GOT3 (cell line): ENCODE measurements around the gene DSCAM.
"Not testable (repeated sequence)": the region's sequence is repeated elsewhere in the genome, so short reads cannot be mapped to it uniquely, and the experiment has no call there.

Experiments used
- DNase-seq: peaks from one replicate; lab custom pipeline; 2025; ENCODE audit warnings: mixed read lengths; lab: John Stamatoyannopoulos, UW

Gene DSCAM

DNA sequence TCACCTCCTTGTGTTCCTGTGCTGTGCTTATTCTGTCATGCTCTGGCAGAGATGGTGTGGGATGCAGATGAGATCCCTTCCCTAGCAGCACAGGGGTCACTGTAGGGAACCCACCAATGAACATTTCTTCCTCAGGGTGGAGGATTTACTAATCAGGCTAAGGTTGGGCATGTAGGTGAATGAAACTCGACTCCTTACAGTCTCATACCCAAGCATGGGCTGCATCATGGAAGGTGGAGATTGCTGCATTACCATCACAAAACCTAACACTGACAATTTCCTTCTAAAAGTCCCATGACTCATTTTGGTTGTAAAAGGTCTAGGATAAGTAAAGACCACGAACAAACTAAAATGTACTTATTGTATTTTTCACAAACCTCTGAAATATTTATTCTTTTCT is 399.9 kb downstream of the DSCAM start:
- DNase-seq, result no peak

DNA sequence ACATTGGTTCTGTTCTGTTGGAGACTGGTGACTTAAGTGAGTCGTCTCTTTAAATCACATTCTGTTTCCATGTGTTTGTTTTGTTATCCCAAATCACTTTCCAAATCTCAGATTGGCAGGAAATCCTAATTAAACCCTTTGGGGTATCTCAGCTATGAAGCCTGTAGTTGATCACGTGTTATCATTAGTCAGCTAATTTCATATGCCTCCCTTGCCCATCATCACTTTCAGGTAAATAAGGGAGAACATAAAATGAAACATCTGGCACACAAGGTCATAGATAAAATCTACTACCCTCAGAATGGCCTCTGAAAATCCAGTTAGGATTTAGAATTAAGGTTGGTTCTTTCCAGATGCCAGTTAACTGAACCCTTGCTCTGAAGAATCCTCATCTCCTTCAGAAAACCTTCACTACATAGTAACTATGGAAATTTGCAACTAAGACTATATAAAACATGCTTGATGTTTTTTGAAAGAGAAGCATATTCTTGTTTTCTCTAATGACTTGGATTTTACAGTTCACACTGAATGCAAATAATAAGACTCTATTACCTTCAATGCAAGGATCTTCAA is 401.5 kb downstream of the DSCAM start:
- DNase-seq, result no peak

- not testable (repeated sequence) for DNase-seq
These were observed 407.4 kb downstream of the DSCAM start for GRCh38 chr21:40439581-40439980.

- no peak for DNase-seq
These were observed 408.3 kb downstream of the DSCAM start for GRCh38 chr21:40438616-40439015.

DNA sequence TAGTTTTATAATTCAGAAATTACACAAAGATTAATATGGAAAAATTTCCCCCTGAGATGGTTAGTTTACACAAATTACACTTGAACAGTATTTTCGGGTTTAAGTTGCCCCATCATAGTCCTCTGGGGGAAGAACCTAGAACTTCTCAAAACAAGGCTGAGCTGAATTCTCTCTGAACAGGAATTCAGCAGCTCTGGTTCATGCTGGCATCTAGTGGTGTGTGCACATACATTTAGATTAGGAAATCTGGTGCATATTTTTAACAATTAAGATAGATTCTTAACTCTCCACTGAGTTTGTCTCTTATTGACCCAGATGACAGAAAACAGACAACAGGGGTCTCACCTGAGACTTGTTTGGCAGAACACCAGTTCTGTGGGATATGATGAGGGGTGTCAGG is 410.7 kb downstream of the DSCAM start:
- DNase-seq, result no peak

GRCh38 chr21:40433538-40433937 is 413.4 kb downstream of the DSCAM start:
- no peak for DNase-seq

- no peak for DNase-seq
These were observed 421.0 kb downstream of the DSCAM start for GRCh38 chr21:40425981-40426380.

- no peak for DNase-seq
These were observed 423.9 kb downstream of the DSCAM start for GRCh38 chr21:40422896-40423635.

DNA sequence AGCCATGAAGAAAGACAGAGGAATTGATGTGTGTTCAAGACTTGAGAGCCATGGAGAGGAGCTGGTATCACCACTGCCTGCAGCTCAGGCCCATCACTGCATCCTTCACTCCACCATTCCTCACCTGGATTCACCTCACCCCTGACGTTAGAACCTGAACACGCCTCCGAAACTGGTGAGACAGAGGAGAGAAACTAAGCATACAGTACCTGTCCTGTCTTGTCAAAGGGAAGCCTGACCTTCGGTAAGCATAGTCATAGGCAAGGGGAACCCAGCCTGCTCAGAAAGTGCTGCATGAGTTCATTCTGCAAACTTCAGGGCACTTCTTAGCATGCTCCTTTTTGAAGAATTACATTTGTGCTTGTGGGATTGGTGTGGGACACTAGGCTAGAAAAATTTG is 425.8 kb downstream of the DSCAM start:
- DNase-seq, result no peak

DNA sequence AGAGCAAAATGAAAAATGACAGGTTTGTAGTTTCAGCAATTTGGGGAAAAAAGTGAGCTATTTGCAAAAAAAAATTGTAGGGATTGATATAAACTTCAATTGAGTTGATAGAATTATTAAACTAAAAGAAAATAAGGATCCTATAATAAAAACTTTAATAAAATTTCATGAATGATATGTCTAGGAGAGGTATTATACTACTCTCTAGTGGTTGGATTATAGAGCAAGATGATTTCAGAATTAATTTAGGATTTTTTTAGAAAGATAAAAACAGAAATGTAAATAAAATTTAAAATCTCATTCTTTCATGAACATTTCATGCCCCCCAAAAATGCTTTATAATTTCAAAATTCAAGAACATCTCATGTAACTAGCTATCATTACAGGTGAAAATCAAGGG is 430.4 kb downstream of the DSCAM start:
- no peak for DNase-seq

GRCh38 chr21:40408561-40408960 is 438.4 kb downstream of the DSCAM start:
- no peak for DNase-seq

DNA sequence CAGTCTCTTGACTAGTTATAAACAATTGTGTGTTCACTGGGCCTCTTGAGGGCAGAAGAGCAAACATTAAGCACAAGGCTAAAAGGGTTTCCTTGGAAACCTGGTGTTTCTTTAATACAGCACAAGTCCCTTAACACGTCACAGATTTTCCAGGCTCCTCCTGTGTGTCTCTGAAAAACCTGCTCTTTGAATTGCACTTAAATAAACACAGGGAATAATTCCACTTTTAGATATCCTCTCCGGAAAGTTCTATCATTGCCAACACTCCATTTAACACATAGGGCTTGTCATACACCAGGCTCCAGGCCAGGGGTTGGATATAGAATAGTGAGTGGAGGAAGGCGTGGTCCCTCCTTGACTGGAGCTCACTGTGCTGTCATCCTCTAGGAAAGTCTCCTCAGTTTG is 442.6 kb downstream of the DSCAM start:
- no peak for DNase-seq

DNA sequence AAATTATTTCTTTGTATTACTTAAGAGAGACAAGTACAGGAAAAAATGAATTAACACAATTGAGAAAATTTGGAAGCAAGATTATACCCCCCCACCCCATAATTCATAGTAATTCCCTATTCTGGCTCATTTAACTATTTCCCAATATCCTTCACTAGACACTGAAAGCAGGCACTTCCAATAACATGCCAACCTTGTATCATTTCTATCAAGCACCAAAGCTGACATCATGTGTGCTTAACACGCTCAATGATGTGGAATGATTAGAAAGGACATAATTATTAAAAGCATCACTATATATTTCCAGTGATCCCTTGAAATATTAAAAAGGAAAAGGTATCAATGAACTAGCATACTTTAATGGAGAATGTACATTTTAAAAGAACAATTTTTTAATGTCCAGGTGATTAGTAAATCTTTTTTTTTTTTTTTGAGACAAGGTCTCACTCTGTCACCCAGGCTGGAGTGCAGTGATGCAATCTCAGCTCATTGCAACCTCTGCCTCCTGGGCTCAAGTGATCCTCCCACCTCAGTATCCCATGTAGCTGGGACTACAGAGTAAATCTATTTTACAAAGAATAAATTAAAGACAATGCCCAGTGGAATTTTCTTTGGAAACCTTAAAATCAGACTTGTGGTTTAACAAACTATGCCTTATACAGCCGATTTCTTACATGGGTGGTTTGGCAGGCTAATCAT is 443.9 kb downstream of the DSCAM start:
- DNase-seq, result no peak

DNA sequence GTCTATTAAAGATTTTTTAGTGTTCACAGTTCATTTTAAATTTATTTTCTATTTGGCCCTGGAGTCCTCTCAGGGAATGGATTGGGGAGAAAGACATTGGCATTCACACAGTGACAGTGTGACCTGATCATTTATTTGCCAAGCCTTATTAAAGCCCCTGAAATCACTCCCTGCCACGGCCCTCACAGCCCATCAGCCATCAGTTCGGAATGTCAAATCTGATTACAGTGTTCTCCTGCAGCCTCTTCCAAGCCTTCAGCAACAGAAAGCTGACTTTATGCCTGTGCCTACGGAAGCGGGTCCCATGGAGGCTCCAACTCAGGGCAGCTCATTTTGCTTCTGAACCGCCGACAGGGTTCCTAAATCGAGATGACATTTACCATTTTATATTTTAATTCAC is 451.2 kb downstream of the DSCAM start:
- no peak for DNase-seq

- no peak for DNase-seq
These were observed 453.9 kb downstream of the DSCAM start for GRCh38 chr21:40393066-40393465.

- DNase-seq, result no peak
These were observed 458.9 kb downstream of the DSCAM start for GRCh38 chr21:40388046-40388445.

DNA sequence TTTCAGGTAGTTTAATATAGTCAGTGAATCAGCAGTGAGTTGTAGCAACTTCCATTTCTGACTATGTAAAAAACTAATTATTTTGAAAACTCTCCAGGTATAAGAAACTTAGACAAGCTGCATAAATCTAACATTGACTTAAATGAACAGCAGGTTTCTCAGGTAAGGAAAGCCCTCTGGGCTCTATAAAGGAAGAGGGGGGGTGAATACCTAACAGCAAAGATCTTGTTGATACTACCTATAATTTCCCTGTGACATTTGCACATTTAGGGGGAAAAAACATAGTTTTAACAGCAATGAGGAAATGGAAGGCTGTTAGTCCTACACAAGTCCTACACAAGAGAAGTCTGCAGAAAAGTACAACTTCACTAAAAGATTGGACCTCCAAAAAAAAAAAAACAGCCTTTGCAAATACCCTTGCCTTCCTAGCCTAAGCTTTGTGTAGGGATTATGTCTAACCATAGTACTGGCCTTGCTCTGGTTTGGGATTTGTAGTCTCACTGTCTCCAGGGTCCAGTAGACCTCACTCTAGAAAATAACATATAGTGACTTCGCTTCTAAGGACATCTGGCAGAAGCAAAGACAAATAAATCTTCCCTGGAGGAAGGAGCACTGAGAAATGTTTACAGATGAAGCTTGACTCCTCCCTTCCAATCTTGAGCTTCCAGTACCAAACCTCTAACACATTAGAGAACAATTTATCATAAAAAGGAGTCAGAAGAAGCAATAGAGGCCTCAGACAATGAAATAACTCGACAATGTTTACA is 459.8 kb downstream of the DSCAM start:
- no peak for DNase-seq

- DNase-seq, result no peak
These were observed 460.6 kb downstream of the DSCAM start for GRCh38 chr21:40386294-40386911.

DNA sequence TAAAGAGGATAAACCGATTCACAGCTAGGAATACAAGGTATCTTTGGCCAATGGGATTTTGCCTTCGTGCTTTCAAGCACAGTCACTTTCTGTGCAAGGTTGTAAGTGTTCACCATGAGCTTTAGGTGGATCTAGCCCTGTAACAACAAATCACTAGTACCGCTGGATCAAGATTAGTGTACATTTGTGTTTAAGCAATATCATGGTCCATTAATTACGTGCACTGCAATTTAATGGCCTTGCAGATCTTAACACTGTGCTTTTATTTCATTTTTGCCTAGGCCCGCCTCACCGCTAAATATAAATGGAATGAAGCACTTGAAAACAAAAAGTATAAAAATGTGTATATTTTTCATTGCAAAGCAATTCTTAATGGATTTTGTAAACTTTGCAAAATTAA is 461.1 kb downstream of the DSCAM start:
- DNase-seq, result no peak

DNA sequence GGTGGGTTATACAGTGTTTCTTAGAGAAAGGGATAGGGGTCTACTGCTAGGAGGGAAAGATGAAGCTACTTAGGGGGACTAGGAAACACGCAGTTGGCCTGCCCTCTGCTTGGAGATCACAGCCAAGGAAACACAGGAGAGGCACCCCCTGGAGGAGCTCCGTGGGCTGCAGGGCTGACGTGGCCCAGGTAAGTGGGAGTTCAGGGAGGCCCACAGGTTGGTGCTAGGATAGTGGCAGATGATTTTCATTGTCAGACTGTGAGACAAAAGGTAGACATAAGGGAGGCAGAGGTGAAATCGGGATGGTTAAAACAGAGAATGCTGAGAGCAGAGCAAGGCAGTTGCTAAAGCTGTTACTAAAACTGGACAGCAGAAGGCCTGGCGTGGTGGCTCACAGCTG is 463.0 kb downstream of the DSCAM start:
- DNase-seq, result no peak

GRCh38 chr21:40381111-40381510 is 465.8 kb downstream of the DSCAM start:
- no peak for DNase-seq
